Measurements from ENCODE around the gene RAP1GAP.

DNA sequence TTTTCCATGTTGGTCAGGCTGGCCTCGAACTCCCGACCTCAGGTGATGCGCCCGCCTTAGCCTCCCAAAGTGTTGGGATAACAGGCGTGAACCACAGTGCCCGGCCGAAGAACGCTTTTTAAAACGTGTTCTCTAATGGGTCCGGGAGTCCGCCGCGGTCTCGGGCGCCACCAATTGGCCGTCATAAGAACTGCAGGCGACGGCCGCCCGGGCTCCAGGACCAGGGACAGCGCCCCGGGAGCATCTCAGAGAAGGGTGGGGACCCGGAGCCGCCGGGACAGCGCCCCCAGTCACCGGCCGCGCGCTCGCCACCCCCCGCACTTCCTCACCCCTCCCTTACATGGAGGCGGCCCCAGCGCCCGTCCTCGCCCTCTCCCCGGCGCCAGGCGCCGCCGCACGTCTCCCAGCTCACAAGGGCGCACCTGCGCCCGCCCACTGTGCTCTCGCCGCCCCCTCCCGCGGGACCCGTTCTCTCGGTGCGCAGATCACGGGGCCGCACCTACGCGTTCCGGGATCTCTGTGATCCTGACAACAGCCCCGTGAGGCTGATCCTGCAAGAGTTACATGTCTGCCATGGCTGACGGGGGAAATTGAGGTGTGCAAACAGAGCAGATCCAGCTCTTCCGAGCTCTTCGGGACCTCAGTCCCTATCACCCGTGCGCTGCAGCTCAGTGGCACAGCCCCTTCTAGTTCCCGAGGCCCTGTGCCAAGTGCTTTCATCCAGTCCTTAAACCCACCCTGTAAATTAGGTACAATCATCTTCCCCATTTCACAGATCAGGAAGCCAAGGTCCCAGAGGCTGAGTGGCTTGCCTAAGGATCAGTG is 9.8 kb downstream of the RAP1GAP start:
- peak; percentile 76 to 89 for TF ChIP-seq CTCF (conservative IDR thresholded peaks at IDR 0.05 in 1 of 2, IDR thresholded peaks at IDR 0.05 in 1 of 2; ENCODE audit: extremely low read depth in 1 of 2, insufficient read depth in 1 of 2, low read depth in 1 of 2, low read length in 2 of 2)
- no peak for TF ChIP-seq EZH2 (IDR thresholded peaks at IDR 0.05; ENCODE audit: borderline replicate concordance, low read length)
